Measurements from ENCODE around the gene ZNF860.

The ZNF860 gene

DNA sequence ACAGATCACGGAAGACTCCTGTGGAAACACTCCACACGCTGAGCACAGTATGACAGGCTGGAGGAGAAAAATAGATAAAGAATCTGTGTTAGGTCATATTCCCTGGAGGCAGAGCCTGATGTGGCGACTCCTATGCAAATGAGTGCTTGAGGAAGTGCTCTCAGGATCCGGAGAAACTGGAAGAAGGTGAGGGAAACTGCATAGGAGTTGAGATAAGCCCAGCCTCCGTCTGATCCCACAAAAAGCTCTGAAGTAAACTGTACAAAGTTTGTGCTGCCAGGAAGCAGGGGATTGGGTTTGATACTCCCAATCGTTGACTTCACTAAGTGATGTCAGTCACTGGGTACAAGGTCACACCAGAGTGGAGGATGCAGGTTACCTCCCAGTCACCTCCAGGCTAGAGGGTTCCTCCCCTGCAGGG lies 33.9 kb upstream of the ZNF860 start:
- no peak overlapping the region for H2BK5ac ChIP-seq (ENCODE audit: low read length)
- H3K9ac ChIP-seq (ENCODE audit: low read length), result no peak overlapping the region
- H3K4me1 ChIP-seq (ENCODE audit: control insufficient read depth, low read depth, low read length), result peaks cover 13% of the 10 kb centered on the region
- H3K4ac ChIP-seq (ENCODE audit: low read depth, low read length), result no peak overlapping the region
- no peak overlapping the region for H3K27ac ChIP-seq (ENCODE audit: low read depth, low read length)
- no peak overlapping the region for H2BK15ac ChIP-seq (replicated peaks; ENCODE audit: low read depth)
- H3K23ac ChIP-seq (ENCODE audit: low read length), result no peak overlapping the region
- no peak overlapping the region for H4K8ac ChIP-seq (ENCODE audit: low read depth, low read length)
- H3K18ac ChIP-seq (ENCODE audit: low read length), result no peak overlapping the region
- H3K27me3 ChIP-seq (ENCODE audit: insufficient read depth, low read length, poor library complexity), result no peaks in the 10 kb centered on the region
- H3K4me2 ChIP-seq (ENCODE audit: low read length), result no peak overlapping the region
- H3K79me2 ChIP-seq (ENCODE audit: control insufficient read depth, insufficient read depth, low read length), result peaks cover 11% of the 10 kb centered on the region
- no peak overlapping the region for H2BK120ac ChIP-seq (ENCODE audit: low read depth, low read length)
- H2AK5ac ChIP-seq (ENCODE audit: low read length), result no peak overlapping the region
- peak; percentile 73 for DNase-seq
- no peak overlapping the region for H3K4me3 ChIP-seq (ENCODE audit: low read length)
- H3K79me1 ChIP-seq (ENCODE audit: low read length), result peaks cover 2% of the 10 kb centered on the region
- peak overlapping the region; percentile 35 for H3K56ac ChIP-seq (ENCODE audit: low read length)
- no peak overlapping the region for H4K5ac ChIP-seq (ENCODE audit: low read length)
- no CpG with 5 or more reads among the region's 6 CpGs for WGBS (ENCODE audit: extremely low coverage, insufficient coverage, low lambda C conversion rate)
- no peaks in the 10 kb centered on the region for H3K36me3 ChIP-seq (ENCODE audit: control insufficient read depth, insufficient read depth, low read length)

GRCh38 chr3:31948280-31948679 lies 33.3 kb upstream of the ZNF860 start:
- no peak overlapping the region for H3K4me3 ChIP-seq (ENCODE audit: low read length)

DNA sequence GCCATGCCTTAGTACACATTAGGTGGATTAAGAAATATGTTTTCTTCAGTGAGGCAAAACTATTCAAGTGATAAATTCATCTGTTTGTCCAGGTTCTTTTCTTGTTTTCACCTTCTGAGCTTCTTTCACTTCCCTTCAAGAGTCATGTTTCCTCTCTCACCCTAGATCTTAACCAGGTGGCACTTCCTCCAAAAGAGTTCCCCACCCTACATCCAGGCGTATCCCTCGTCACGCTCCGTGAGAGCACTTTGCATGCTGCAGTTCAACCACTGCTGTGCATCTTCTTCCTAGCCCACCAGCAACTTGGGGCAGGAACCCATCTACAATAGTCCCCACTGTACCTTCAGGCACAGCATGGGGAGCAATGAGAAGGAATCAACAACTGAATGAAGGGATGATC lies 29.3 kb upstream of the ZNF860 start:
- no peak overlapping the region for H2AK5ac ChIP-seq (ENCODE audit: low read length)
- no peak overlapping the region for H3K9ac ChIP-seq (ENCODE audit: low read length)
- H2BK120ac ChIP-seq (ENCODE audit: low read depth, low read length), result no peak overlapping the region
- peaks cover 25% of the 10 kb centered on the region for H3K79me2 ChIP-seq (ENCODE audit: control insufficient read depth, insufficient read depth, low read length)
- no peak overlapping the region for H3K18ac ChIP-seq (ENCODE audit: low read length)
- H3K4me3 ChIP-seq (ENCODE audit: low read length), result no peak overlapping the region
- no peak overlapping the region for H3K4ac ChIP-seq (ENCODE audit: low read depth, low read length)
- no peaks in the 10 kb centered on the region for H3K27me3 ChIP-seq (ENCODE audit: insufficient read depth, low read length, poor library complexity)
- H3K4me1 ChIP-seq (ENCODE audit: control insufficient read depth, low read depth, low read length), result peaks cover 10% of the 10 kb centered on the region
- WGBS (ENCODE audit: extremely low coverage, insufficient coverage, low lambda C conversion rate), result no CpG with 5 or more reads among the region's 4 CpGs
- no peak overlapping the region for H3K4me2 ChIP-seq (ENCODE audit: low read length)
- H4K8ac ChIP-seq (ENCODE audit: low read depth, low read length), result no peak overlapping the region
- DNase-seq, result no peak
- peaks cover 4% of the 10 kb centered on the region for H3K79me1 ChIP-seq (ENCODE audit: low read length)
- H3K27ac ChIP-seq (ENCODE audit: low read depth, low read length), result no peak overlapping the region
- no peak overlapping the region for H2BK15ac ChIP-seq (replicated peaks; ENCODE audit: low read depth)
- no peak overlapping the region for H3K56ac ChIP-seq (ENCODE audit: low read length)
- no peak overlapping the region for H4K5ac ChIP-seq (ENCODE audit: low read length)
- no peak overlapping the region for H3K23ac ChIP-seq (ENCODE audit: low read length)
- no peak overlapping the region for H2BK5ac ChIP-seq (ENCODE audit: low read length)
- H3K36me3 ChIP-seq (ENCODE audit: control insufficient read depth, insufficient read depth, low read length), result no peaks in the 10 kb centered on the region

More at GRCh38 chr3:31948280-31948679, 33.3 kb upstream of the ZNF860 start:
- no peak overlapping the region for H3K9ac ChIP-seq (ENCODE audit: low read length)
- no peak overlapping the region for H4K8ac ChIP-seq (ENCODE audit: low read depth, low read length)
- H3K79me2 ChIP-seq (ENCODE audit: control insufficient read depth, insufficient read depth, low read length), result peaks cover 11% of the 10 kb centered on the region
- no peak overlapping the region for H2AK5ac ChIP-seq (ENCODE audit: low read length)
- H3K18ac ChIP-seq (ENCODE audit: low read length), result no peak overlapping the region
- H2BK120ac ChIP-seq (ENCODE audit: low read depth, low read length), result no peak overlapping the region
- WGBS (ENCODE audit: extremely low coverage, insufficient coverage, low lambda C conversion rate), result no CpG with 5 or more reads among the region's 6 CpGs
- no peak overlapping the region for H3K56ac ChIP-seq (ENCODE audit: low read length)
- H3K27ac ChIP-seq (ENCODE audit: low read depth, low read length), result no peak overlapping the region
- no peak overlapping the region for H2BK15ac ChIP-seq (replicated peaks; ENCODE audit: low read depth)
- no peak overlapping the region for H3K4ac ChIP-seq (ENCODE audit: low read depth, low read length)
- no peak for DNase-seq
- no peak overlapping the region for H3K23ac ChIP-seq (ENCODE audit: low read length)
- no peak overlapping the region for H2BK5ac ChIP-seq (ENCODE audit: low read length)
- H3K4me2 ChIP-seq (ENCODE audit: low read length), result no peak overlapping the region
- peaks cover 13% of the 10 kb centered on the region for H3K4me1 ChIP-seq (ENCODE audit: control insufficient read depth, low read depth, low read length)
- H4K5ac ChIP-seq (ENCODE audit: low read length), result no peak overlapping the region
- peaks cover 2% of the 10 kb centered on the region for H3K79me1 ChIP-seq (ENCODE audit: low read length)
- no peaks in the 10 kb centered on the region for H3K36me3 ChIP-seq (ENCODE audit: control insufficient read depth, insufficient read depth, low read length)
- no peaks in the 10 kb centered on the region for H3K27me3 ChIP-seq (ENCODE audit: insufficient read depth, low read length, poor library complexity)

GRCh38 chr3:31953091-31953490 lies 28.5 kb upstream of the ZNF860 start:
- WGBS (ENCODE audit: extremely low coverage, insufficient coverage, low lambda C conversion rate), result no CpG with 5 or more reads among the region's 7 CpGs
- Histone ChIP-seq H3K79me2 (ENCODE audit: control insufficient read depth, insufficient read depth, low read length) (peaks cover 24% of the 10 kb centered on the region), H3K23ac (ENCODE audit: low read length) (no peak overlapping the region), H4K5ac (ENCODE audit: low read length) (no peak overlapping the region), H4K8ac (ENCODE audit: low read depth, low read length) (no peak overlapping the region), H2AK5ac (ENCODE audit: low read length) (no peak overlapping the region), H3K79me1 (ENCODE audit: low read length) (peaks cover 4% of the 10 kb centered on the region), H3K4me2 (ENCODE audit: low read length) (no peak overlapping the region), H3K4ac (ENCODE audit: low read depth, low read length) (no peak overlapping the region), H2BK5ac (ENCODE audit: low read length) (no peak overlapping the region), H3K27ac (ENCODE audit: low read depth, low read length) (no peak overlapping the region), H3K4me3 (ENCODE audit: low read length) (no peak overlapping the region), H3K56ac (ENCODE audit: low read length) (no peak overlapping the region), H3K27me3 (ENCODE audit: insufficient read depth, low read length, poor library complexity) (no peaks in the 10 kb centered on the region), H3K9ac (ENCODE audit: low read length) (no peak overlapping the region), H3K36me3 (ENCODE audit: control insufficient read depth, insufficient read depth, low read length) (no peaks in the 10 kb centered on the region), H2BK120ac (ENCODE audit: low read depth, low read length) (no peak overlapping the region), H2BK15ac (replicated peaks; ENCODE audit: low read depth) (no peak overlapping the region), H3K18ac (ENCODE audit: low read length) (no peak overlapping the region), H3K4me1 (ENCODE audit: control insufficient read depth, low read depth, low read length) (peaks cover 2% of the 10 kb centered on the region)
- DNase-seq, result no peak

DNA sequence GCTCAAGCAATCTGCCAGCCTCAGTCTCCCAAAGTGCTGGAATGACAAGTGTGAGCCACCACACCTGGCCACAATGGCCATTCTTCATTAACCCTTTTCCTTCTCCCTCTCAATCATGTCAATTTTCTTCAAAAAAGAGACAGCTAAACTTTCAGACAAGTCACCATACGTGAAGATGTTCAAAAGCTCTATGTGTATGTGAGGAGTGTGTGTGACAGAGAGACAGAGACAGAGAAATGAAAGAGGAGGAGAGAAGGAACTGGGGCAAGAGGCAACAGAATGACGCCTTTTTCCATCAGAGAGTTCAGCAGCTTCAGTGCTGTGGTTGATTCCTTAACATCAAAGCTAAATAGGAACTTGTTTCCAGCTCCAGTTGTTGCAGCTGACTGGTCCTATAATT lies 27.9 kb upstream of the ZNF860 start:
- Histone ChIP-seq H3K79me1 (ENCODE audit: low read length) (peaks cover 4% of the 10 kb centered on the region), H2AK5ac (ENCODE audit: low read length) (no peak overlapping the region), H4K5ac (ENCODE audit: low read length) (no peak overlapping the region), H3K4me2 (ENCODE audit: low read length) (no peak overlapping the region), H3K36me3 (ENCODE audit: control insufficient read depth, insufficient read depth, low read length) (no peaks in the 10 kb centered on the region), H3K56ac (ENCODE audit: low read length) (no peak overlapping the region), H3K4me3 (ENCODE audit: low read length) (no peak overlapping the region), H3K27me3 (ENCODE audit: insufficient read depth, low read length, poor library complexity) (no peaks in the 10 kb centered on the region), H2BK15ac (replicated peaks; ENCODE audit: low read depth) (no peak overlapping the region), H3K18ac (ENCODE audit: low read length) (no peak overlapping the region), H3K23ac (ENCODE audit: low read length) (no peak overlapping the region), H3K9ac (ENCODE audit: low read length) (no peak overlapping the region), H3K27ac (ENCODE audit: low read depth, low read length) (no peak overlapping the region), H4K8ac (ENCODE audit: low read depth, low read length) (no peak overlapping the region), H3K79me2 (ENCODE audit: control insufficient read depth, insufficient read depth, low read length) (peaks cover 28% of the 10 kb centered on the region), H2BK5ac (ENCODE audit: low read length) (no peak overlapping the region), H3K4ac (ENCODE audit: low read depth, low read length) (no peak overlapping the region), H2BK120ac (ENCODE audit: low read depth, low read length) (no peak overlapping the region), H3K4me1 (ENCODE audit: control insufficient read depth, low read depth, low read length) (no peaks in the 10 kb centered on the region)
- DNase-seq, result no peak
- no CpG with 5 or more reads among the region's 2 CpGs for WGBS (ENCODE audit: extremely low coverage, insufficient coverage, low lambda C conversion rate)

- Histone ChIP-seq H3K9ac (ENCODE audit: low read length) (no peak overlapping the region), H3K4me3 (ENCODE audit: low read length) (no peak overlapping the region), H2BK5ac (ENCODE audit: low read length) (no peak overlapping the region), H2BK120ac (ENCODE audit: low read depth, low read length) (no peak overlapping the region), H3K23ac (ENCODE audit: low read length) (no peak overlapping the region), H3K4me2 (ENCODE audit: low read length) (no peak overlapping the region), H3K4ac (ENCODE audit: low read depth, low read length) (no peak overlapping the region), H2AK5ac (ENCODE audit: low read length) (no peak overlapping the region), H3K36me3 (ENCODE audit: control insufficient read depth, insufficient read depth, low read length) (no peaks in the 10 kb centered on the region), H3K27ac (ENCODE audit: low read depth, low read length) (no peak overlapping the region), H3K18ac (ENCODE audit: low read length) (no peak overlapping the region), H3K79me2 (ENCODE audit: control insufficient read depth, insufficient read depth, low read length) (peaks cover 31% of the 10 kb centered on the region), H3K4me1 (ENCODE audit: control insufficient read depth, low read depth, low read length) (peaks cover 11% of the 10 kb centered on the region), H3K79me1 (ENCODE audit: low read length) (peaks cover 4% of the 10 kb centered on the region), H4K8ac (ENCODE audit: low read depth, low read length) (no peak overlapping the region), H3K56ac (ENCODE audit: low read length) (no peak overlapping the region), H2BK15ac (replicated peaks; ENCODE audit: low read depth) (no peak overlapping the region), H3K27me3 (ENCODE audit: insufficient read depth, low read length, poor library complexity) (no peaks in the 10 kb centered on the region), H4K5ac (ENCODE audit: low read length) (no peak overlapping the region)
- DNase-seq, result no peak
Observed at GRCh38 chr3:31955581-31955980, 26.0 kb upstream of the ZNF860 start.
